HepG2 (cell line): ENCODE results near the gene NR1H2. TPM values are rescaled to one million over a fixed set of nuclear protein-coding genes. Genes with fewer than 3 reads are reported as not detected.

Source experiments
- CBFB ChIP-seq: sonication (generic); formaldehyde crosslinking; IDR thresholded peaks from 2 replicates; pipeline ENCODE4 v1.4.0; 2020; ENCODE audit warnings: missing genetic modification reagents
- FOXK2 ChIP-seq: fragments of 450-650 bp; IDR thresholded peaks from 2 replicates; pipeline ENCODE4 v1.6.1; 2016
- HNRNPLL ChIP-seq: fragments of 200-400 bp; formaldehyde crosslinking; IDR thresholded peaks from 2 replicates; pipeline ENCODE4 v1.6.1; 2017; ENCODE audit warnings: mild to moderate bottlenecking, low read depth, low read length; ENCODE audit not compliant: poor library complexity, severe bottlenecking
- KLF15 ChIP-seq: sonication (generic); formaldehyde crosslinking; IDR thresholded peaks from 2 replicates; pipeline ENCODE4 v1.8.1; 2023; ENCODE audit warnings: borderline replicate concordance, mild to moderate bottlenecking, inconsistent platforms, missing genetic modification reagents, mixed read lengths
- SPEN ChIP-seq: sonication (generic); formaldehyde crosslinking; IDR thresholded peaks from 2 replicates; pipeline ENCODE4 v1.5.1; 2020; ENCODE audit warnings: low read depth, mild to moderate bottlenecking, missing genetic modification reagents
- THAP11 ChIP-seq: IDR thresholded peaks from 2 replicates; pipeline ENCODE4 v1.6.1; 2016; ENCODE audit warnings: missing biosample characterization, missing genetic modification reagents
- polyA plus RNA-seq, 8 experiments: library from polyadenylated mRNA; depleted of rRNA in 3 of 8; stranded (reverse) in 7 of 8; unstranded in 1 of 8; fragments of >200 nt; fragmentation: Illumina TruSeq in 4 of 8; extraction: Trizol in 4 of 8; gene quantifications; 2 replicates each; pipeline versions ENCODE4 v1.2.1 to v1.2.3, GENCODE V29; 2011 to 2016; ENCODE audit warnings: low read depth in 4 of 8, missing spikeins in 1 of 8, mixed read lengths in 1 of 8; ENCODE audit not compliant: insufficient read depth in 1 of 8
- total RNA-seq, 5 experiments: library from RNA; depleted of rRNA; stranded (reverse); fragments of >200 nt; fragmentation: Illumina TruSeq; extraction: Trizol; gene quantifications; 2 replicates each; pipeline ENCODE4 v1.2.3, GENCODE V29; 2016; ENCODE audit warnings: low read depth in 1 of 5
- TF ChIP-seq, protein P1 (sequence below): sonication (generic); formaldehyde crosslinking; IDR thresholded peaks from 2 replicates; pipeline ENCODE4; 2020; ENCODE audit warnings: missing genetic modification reagents, mild to moderate bottlenecking, borderline replicate concordance
- TF ChIP-seq, protein P2 (sequence below): IDR thresholded peaks from 2 replicates; pipeline ENCODE4 v1.6.1; 2016; ENCODE audit warnings: missing genetic modification reagents, missing compliant biosample characterization
- TF ChIP-seq, protein P3 (sequence below): IDR thresholded peaks from 2 replicates; pipeline ENCODE4 v1.6.1; 2016; ENCODE audit warnings: missing compliant biosample characterization, missing genetic modification reagents, borderline replicate concordance
- TF ChIP-seq, protein P4 (sequence below): sonication (generic); formaldehyde crosslinking; IDR thresholded peaks from 2 replicates; pipeline ENCODE4 v1.4.0; 2020; ENCODE audit warnings: mild to moderate bottlenecking, low read depth, missing genetic modification reagents
- TF ChIP-seq, protein P5 (sequence below), 2 experiments: fragments of 450-650 bp in 1 of 2; sonication (generic) in 1 of 2; formaldehyde crosslinking in 1 of 2; IDR thresholded peaks; 2 replicates each; pipeline versions ENCODE4 v1.6.1 to v1.8.0; 2016 to 2022; ENCODE audit warnings: antibody characterized with exemption in 1 of 2, mild to moderate bottlenecking in 1 of 2, missing genetic modification reagents in 1 of 2

The NR1H2 gene
- total and polyA plus RNA-seq, 2 of the 13 experiments (the other 11 are each of a cell fraction or from before 2014, with no cell fraction given), result 10.3 to 13.5 TPM

DNA sequence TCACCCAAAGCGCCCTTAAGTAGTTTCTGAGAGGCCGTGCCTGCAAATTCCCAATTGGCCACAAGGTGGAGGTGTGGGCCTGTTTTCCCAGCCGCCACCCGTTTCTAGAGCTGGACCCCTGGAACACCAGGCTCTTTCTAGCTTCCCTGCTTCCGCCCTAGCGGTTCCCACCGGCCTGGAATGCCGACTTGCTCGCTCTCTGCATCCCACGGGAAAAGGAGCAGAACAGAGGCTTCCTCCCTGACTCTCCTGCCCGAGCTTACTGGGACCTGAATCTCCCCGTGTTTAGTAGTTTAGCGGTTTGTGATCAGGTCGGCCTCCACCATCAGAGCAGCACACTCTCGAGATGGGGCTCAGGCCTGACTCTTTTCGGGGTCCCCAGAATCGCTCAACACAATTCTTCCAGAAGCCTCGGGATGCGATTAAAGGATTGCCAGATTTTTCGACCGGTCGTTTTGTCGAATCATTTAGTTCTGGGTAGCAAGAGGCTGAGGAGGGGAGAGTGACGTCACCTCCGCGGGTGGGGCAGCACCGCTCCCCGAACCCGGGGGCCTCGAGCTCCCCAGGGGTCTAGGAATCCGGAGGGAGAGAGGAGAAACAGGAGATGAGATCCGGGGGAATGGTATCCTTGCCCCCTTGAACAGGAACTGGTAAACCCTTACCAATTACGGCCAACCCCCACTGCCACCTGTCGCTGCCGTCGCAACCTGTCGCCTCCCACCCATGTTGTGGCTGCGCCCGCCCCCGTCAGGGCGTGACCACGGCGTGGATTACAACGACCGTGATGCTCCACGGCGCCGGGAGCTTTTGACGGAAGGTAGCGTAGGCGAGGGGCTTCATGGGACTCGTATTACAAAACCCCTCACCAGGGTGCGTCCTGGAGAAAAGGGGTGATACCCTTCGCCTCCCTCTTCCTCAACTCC is 18.8 kb upstream of the NR1H2 start (continued):
- TF ChIP-seq, protein P1, sequence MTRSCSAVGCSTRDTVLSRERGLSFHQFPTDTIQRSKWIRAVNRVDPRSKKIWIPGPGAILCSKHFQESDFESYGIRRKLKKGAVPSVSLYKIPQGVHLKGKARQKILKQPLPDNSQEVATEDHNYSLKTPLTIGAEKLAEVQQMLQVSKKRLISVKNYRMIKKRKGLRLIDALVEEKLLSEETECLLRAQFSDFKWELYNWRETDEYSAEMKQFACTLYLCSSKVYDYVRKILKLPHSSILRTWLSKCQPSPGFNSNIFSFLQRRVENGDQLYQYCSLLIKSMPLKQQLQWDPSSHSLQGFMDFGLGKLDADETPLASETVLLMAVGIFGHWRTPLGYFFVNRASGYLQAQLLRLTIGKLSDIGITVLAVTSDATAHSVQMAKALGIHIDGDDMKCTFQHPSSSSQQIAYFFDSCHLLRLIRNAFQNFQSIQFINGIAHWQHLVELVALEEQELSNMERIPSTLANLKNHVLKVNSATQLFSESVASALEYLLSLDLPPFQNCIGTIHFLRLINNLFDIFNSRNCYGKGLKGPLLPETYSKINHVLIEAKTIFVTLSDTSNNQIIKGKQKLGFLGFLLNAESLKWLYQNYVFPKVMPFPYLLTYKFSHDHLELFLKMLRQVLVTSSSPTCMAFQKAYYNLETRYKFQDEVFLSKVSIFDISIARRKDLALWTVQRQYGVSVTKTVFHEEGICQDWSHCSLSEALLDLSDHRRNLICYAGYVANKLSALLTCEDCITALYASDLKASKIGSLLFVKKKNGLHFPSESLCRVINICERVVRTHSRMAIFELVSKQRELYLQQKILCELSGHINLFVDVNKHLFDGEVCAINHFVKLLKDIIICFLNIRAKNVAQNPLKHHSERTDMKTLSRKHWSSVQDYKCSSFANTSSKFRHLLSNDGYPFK, result peak; percentile 39; the same call in 1 of the 2 replicates
- TF ChIP-seq HNRNPLL (no peak), SPEN (CRISPR knock-in tag) (0 out of 2 replicates have a peak, but pooled peaks have one; percentile 27), THAP11 (CRISPR knock-in tag) (0 out of 2 replicates have a peak, but pooled peaks have one; percentile 21), CBFB (CRISPR knock-in tag) (no peak), FOXK2 (no peak), KLF15 (CRISPR knock-in tag) (no peak)
- TF ChIP-seq, protein P2, sequence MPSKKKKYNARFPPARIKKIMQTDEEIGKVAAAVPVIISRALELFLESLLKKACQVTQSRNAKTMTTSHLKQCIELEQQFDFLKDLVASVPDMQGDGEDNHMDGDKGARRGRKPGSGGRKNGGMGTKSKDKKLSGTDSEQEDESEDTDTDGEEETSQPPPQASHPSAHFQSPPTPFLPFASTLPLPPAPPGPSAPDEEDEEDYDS, result no peak
- TF ChIP-seq, protein P3, sequence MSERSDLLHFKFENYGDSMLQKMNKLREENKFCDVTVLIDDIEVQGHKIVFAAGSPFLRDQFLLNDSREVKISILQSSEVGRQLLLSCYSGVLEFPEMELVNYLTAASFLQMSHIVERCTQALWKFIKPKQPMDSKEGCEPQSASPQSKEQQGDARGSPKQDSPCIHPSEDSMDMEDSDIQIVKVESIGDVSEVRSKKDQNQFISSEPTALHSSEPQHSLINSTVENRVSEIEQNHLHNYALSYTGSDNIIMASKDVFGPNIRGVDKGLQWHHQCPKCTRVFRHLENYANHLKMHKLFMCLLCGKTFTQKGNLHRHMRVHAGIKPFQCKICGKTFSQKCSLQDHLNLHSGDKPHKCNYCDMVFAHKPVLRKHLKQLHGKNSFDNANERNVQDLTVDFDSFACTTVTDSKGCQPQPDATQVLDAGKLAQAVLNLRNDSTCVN (CRISPR knock-in tag), result peak; percentile 99
- TF ChIP-seq, protein P4, sequence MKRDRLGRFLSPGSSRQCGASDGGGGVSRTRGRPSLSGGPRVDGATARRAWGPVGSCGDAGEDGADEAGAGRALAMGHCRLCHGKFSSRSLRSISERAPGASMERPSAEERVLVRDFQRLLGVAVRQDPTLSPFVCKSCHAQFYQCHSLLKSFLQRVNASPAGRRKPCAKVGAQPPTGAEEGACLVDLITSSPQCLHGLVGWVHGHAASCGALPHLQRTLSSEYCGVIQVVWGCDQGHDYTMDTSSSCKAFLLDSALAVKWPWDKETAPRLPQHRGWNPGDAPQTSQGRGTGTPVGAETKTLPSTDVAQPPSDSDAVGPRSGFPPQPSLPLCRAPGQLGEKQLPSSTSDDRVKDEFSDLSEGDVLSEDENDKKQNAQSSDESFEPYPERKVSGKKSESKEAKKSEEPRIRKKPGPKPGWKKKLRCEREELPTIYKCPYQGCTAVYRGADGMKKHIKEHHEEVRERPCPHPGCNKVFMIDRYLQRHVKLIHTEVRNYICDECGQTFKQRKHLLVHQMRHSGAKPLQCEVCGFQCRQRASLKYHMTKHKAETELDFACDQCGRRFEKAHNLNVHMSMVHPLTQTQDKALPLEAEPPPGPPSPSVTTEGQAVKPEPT (CRISPR knock-in tag), result no peak
- TF ChIP-seq, protein P5, sequence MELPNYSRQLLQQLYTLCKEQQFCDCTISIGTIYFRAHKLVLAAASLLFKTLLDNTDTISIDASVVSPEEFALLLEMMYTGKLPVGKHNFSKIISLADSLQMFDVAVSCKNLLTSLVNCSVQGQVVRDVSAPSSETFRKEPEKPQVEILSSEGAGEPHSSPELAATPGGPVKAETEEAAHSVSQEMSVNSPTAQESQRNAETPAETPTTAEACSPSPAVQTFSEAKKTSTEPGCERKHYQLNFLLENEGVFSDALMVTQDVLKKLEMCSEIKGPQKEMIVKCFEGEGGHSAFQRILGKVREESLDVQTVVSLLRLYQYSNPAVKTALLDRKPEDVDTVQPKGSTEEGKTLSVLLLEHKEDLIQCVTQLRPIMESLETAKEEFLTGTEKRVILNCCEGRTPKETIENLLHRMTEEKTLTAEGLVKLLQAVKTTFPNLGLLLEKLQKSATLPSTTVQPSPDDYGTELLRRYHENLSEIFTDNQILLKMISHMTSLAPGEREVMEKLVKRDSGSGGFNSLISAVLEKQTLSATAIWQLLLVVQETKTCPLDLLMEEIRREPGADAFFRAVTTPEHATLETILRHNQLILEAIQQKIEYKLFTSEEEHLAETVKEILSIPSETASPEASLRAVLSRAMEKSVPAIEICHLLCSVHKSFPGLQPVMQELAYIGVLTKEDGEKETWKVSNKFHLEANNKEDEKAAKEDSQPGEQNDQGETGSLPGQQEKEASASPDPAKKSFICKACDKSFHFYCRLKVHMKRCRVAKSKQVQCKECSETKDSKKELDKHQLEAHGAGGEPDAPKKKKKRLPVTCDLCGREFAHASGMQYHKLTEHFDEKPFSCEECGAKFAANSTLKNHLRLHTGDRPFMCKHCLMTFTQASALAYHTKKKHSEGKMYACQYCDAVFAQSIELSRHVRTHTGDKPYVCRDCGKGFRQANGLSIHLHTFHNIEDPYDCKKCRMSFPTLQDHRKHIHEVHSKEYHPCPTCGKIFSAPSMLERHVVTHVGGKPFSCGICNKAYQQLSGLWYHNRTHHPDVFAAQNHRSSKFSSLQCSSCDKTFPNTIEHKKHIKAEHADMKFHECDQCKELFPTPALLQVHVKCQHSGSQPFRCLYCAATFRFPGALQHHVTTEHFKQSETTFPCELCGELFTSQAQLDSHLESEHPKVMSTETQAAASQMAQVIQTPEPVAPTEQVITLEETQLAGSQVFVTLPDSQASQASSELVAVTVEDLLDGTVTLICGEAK (IDR thresholded peaks at IDR 0.05), result no peak
- TF ChIP-seq, protein P5 (CRISPR knock-in tag; IDR thresholded peaks at IDR 0.05), result peak; percentile 50; the same call in 1 of the 2 replicates
